Mesendoderm (in vitro differentiated cells): ENCODE results near the gene A1CF.

Source experiments
- DNase-seq: peaks from one replicate; pipeline ENCODE4 v3.0.0; 2013
- H2AK5ac ChIP-seq: 2 replicates; pipeline ENCODE4 v1.6.1; 2013; ENCODE audit warnings: low read length, inconsistent platforms
- H2BK120ac ChIP-seq: 2 replicates; pipeline ENCODE4 v1.6.1; 2013; ENCODE audit warnings: low read depth, mild to moderate bottlenecking, low read length, moderate library complexity, mixed read lengths
- H2BK15ac ChIP-seq: replicated peaks from 2 replicates; pipeline ENCODE4 v1.6.1; 2013; ENCODE audit warnings: low read depth, mild to moderate bottlenecking, moderate library complexity
- H2BK5ac ChIP-seq: 2 replicates; pipeline ENCODE4 v1.6.1; 2013; ENCODE audit warnings: low read length, inconsistent platforms
- H3K18ac ChIP-seq: 2 replicates; pipeline ENCODE4 v1.6.1; 2013; ENCODE audit warnings: mild to moderate bottlenecking, low read length, mixed read lengths
- H3K23ac ChIP-seq: one replicate; pipeline ENCODE4 v1.6.1; 2013; ENCODE audit warnings: low read length
- H3K27ac ChIP-seq: 2 replicates; pipeline ENCODE4 v1.5.1; 2013; ENCODE audit warnings: low read depth, mild to moderate bottlenecking, inconsistent platforms, low read length, moderate library complexity
- H3K27me3 ChIP-seq: 2 replicates; pipeline ENCODE4 v1.6.1; 2013; ENCODE audit warnings: low read length, control low read depth, mild to moderate bottlenecking, inconsistent platforms; ENCODE audit not compliant: insufficient read depth, poor library complexity
- H3K36me3 ChIP-seq: 2 replicates; pipeline ENCODE4 v1.6.1; 2013; ENCODE audit warnings: low read length, inconsistent platforms; ENCODE audit not compliant: control insufficient read depth, insufficient read depth
- H3K4ac ChIP-seq: one replicate; pipeline ENCODE4 v1.6.1; 2013; ENCODE audit warnings: low read depth, mild to moderate bottlenecking, low read length, moderate library complexity
- H3K4me1 ChIP-seq: 2 replicates; pipeline ENCODE4 v1.6.1; 2013; ENCODE audit warnings: low read depth, low read length, inconsistent platforms; ENCODE audit not compliant: control insufficient read depth
- H3K4me2 ChIP-seq: 2 replicates; pipeline ENCODE4 v1.6.1; 2013; ENCODE audit warnings: low read length
- H3K4me3 ChIP-seq: 2 replicates; pipeline ENCODE4 v1.5.1; 2013; ENCODE audit warnings: mild to moderate bottlenecking, low read length
- H3K56ac ChIP-seq: one replicate; pipeline ENCODE4 v1.6.1; 2013; ENCODE audit warnings: low read length
- H3K79me1 ChIP-seq: 2 replicates; pipeline ENCODE4 v1.6.1; 2013; ENCODE audit warnings: low read length, inconsistent platforms
- H3K79me2 ChIP-seq: 2 replicates; pipeline ENCODE4 v1.6.1; 2013; ENCODE audit warnings: mild to moderate bottlenecking, low read length; ENCODE audit not compliant: control insufficient read depth, insufficient read depth
- H3K9ac ChIP-seq: 2 replicates; pipeline ENCODE4 v1.6.1; 2013; ENCODE audit warnings: low read length, inconsistent platforms
- H4K5ac ChIP-seq: one replicate; pipeline ENCODE4 v1.6.1; 2013; ENCODE audit warnings: low read length
- H4K8ac ChIP-seq: one replicate; pipeline ENCODE4 v1.6.1; 2013; ENCODE audit warnings: low read depth, mild to moderate bottlenecking, control low read depth, low read length, moderate library complexity
- WGBS: extraction: QIAGEN DNeasy Blood & Tissue Kit; methylation state at CpG from one replicate; pipeline ENCODE4 v1.1.7; 2013; ENCODE audit warnings: low lambda C conversion rate, missing lambda C conversion rate; ENCODE audit not compliant: insufficient coverage; ENCODE audit errors: extremely low coverage; 5-methylcytosine and 5-hydroxymethylcytosine counted together

A1CF gene

DNA sequence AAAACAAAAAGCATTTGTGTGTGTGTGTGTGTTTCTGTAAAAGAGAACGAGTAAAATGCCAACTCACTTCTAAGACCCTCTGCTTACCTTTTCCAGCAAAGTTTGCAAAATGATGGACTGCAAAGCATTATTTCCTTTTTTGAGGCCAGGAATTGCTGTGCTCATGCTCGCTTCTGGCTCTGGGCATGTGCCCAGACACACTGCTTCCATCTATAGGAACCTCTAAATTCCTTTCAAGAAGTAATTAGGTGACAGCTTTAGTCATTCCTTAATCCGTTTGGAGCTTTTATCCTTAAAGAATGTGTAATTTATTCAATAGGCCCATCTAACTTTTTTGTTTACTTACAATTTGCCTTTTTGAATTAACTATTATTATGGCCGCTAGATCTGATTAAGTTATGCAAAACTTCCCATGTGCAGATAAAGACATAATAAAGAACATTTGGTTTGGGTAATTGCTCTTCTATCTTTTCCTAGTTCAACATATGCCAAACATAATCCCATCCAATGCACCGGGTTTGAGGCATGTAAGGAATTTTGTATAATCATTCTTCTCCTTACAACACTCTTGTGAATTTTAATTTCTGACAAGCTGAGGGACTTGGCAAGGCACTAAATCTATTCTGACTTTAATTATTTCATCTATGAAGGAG is 34.7 kb downstream of the A1CF start:
- DNase-seq, result no peak
- Histone ChIP-seq H3K9ac (no peak overlapping the region), H3K4me2 (no peak overlapping the region), H3K27me3 (no peaks in the 10 kb centered on the region), H3K36me3 (no peaks in the 10 kb centered on the region), H4K5ac (no peak overlapping the region), H2BK5ac (no peak overlapping the region), H3K18ac (no peak overlapping the region), H3K56ac (no peak overlapping the region), H3K4me3 (no peak overlapping the region), H3K27ac (no peak overlapping the region), H3K4ac (no peak overlapping the region), H3K4me1 (no peaks in the 10 kb centered on the region), H2AK5ac (no peak overlapping the region), H3K79me2 (no peaks in the 10 kb centered on the region), H2BK15ac (no peak overlapping the region), H2BK120ac (no peak overlapping the region), H4K8ac (no peak overlapping the region), H3K23ac (no peak overlapping the region), H3K79me1 (no peaks in the 10 kb centered on the region)
- WGBS, result no CpG with 5 or more reads among the region's 5 CpGs

GRCh38 chr10:50846753-50847152 is 38.7 kb downstream of the A1CF start:
- no peak overlapping the region for H2BK120ac ChIP-seq
- WGBS, result no CpG with 5 or more reads among the region's 1 CpG
- H2BK5ac ChIP-seq, result no peak overlapping the region
- H3K18ac ChIP-seq, result no peak overlapping the region
- H4K5ac ChIP-seq, result no peak overlapping the region
- no peaks in the 10 kb centered on the region for H3K79me2 ChIP-seq
- no peak overlapping the region for H3K9ac ChIP-seq
- peak; percentile 32 for DNase-seq
- no peak overlapping the region for H3K4ac ChIP-seq
- no peaks in the 10 kb centered on the region for H3K79me1 ChIP-seq
- no peak overlapping the region for H2AK5ac ChIP-seq
- no peak overlapping the region for H3K56ac ChIP-seq
- no peak overlapping the region for H3K23ac ChIP-seq
- H3K4me1 ChIP-seq, result no peaks in the 10 kb centered on the region
- H2BK15ac ChIP-seq, result no peak overlapping the region
- no peaks in the 10 kb centered on the region for H3K36me3 ChIP-seq
- no peaks in the 10 kb centered on the region for H3K27me3 ChIP-seq
- H3K4me3 ChIP-seq, result no peak overlapping the region
- no peak overlapping the region for H4K8ac ChIP-seq
- no peak overlapping the region for H3K4me2 ChIP-seq
- H3K27ac ChIP-seq, result no peak overlapping the region

DNA sequence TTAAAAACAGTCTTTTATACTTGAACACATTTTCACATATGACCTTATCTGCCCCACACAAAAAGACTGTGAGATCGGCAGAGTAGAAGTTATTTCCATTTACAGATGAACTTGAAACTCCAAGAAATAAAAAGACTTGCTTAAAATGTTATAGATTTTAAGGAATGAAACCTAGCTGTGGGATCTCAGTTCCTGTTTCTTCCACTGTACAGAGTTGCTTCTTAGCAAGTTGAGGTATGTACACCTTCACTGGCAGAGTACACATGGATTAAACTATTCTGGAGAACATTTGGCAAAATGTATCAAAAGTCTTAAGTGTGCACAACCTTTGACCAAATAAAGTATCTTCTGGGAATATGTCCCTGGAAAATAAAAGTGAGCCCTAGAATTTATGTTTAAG is 48.3 kb downstream of the A1CF start:
- no peak overlapping the region for H4K8ac ChIP-seq
- no peak overlapping the region for H3K18ac ChIP-seq
- no peaks in the 10 kb centered on the region for H3K4me1 ChIP-seq
- no peak overlapping the region for H2BK120ac ChIP-seq
- no peak overlapping the region for H3K4me2 ChIP-seq
- H3K23ac ChIP-seq, result no peak overlapping the region
- DNase-seq, result no peak
- no peak overlapping the region for H3K9ac ChIP-seq
- no peak overlapping the region for H2BK5ac ChIP-seq
- no peak overlapping the region for H3K56ac ChIP-seq
- H3K27me3 ChIP-seq, result no peaks in the 10 kb centered on the region
- no peak overlapping the region for H2BK15ac ChIP-seq
- no peak overlapping the region for H4K5ac ChIP-seq
- H3K36me3 ChIP-seq, result no peaks in the 10 kb centered on the region
- H3K79me2 ChIP-seq, result no peaks in the 10 kb centered on the region
- H2AK5ac ChIP-seq, result no peak overlapping the region
- no peak overlapping the region for H3K27ac ChIP-seq
- H3K4me3 ChIP-seq, result no peak overlapping the region
- H3K4ac ChIP-seq, result no peak overlapping the region
- no peaks in the 10 kb centered on the region for H3K79me1 ChIP-seq
- no CpG with 5 or more reads among the region's 1 CpG for WGBS

- H3K27ac ChIP-seq, result no peak overlapping the region
- no peak overlapping the region for H3K18ac ChIP-seq
- H3K56ac ChIP-seq, result no peak overlapping the region
- no peaks in the 10 kb centered on the region for H3K79me2 ChIP-seq
- no peak overlapping the region for H3K23ac ChIP-seq
- no peak for DNase-seq
- no peaks in the 10 kb centered on the region for H3K27me3 ChIP-seq
- H3K4me1 ChIP-seq, result no peaks in the 10 kb centered on the region
- no peak overlapping the region for H2BK120ac ChIP-seq
- H2AK5ac ChIP-seq, result no peak overlapping the region
- H3K4ac ChIP-seq, result no peak overlapping the region
- no peak overlapping the region for H3K4me3 ChIP-seq
- no peak overlapping the region for H3K9ac ChIP-seq
- no peak overlapping the region for H3K4me2 ChIP-seq
- H4K5ac ChIP-seq, result no peak overlapping the region
- H4K8ac ChIP-seq, result no peak overlapping the region
- H3K36me3 ChIP-seq, result no peaks in the 10 kb centered on the region
- no peak overlapping the region for H2BK15ac ChIP-seq
- no peak overlapping the region for H2BK5ac ChIP-seq
- H3K79me1 ChIP-seq, result no peaks in the 10 kb centered on the region
- WGBS, result no CpG with 5 or more reads among the region's 3 CpGs
These were observed 53.2 kb downstream of the A1CF start for GRCh38 chr10:50832171-50832751.

DNA sequence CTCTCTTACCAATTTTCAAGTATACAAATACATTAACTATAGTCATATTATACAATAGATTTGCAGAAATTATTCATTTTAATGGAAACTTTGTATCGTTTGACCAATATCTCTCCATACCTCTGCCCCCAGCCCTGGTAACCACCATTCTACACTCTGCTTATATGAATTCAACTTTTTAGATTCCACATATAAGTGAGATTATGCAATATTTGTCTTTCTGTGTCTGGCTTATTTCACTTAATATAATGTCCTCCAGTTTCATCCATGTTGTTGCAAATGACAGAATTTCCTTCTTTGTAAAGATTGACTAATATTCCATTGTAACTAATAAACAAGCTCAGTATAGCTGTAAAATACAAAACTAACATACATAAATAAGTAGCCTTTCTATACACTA is 55.4 kb downstream of the A1CF start:
- Histone ChIP-seq H3K4ac (no peak overlapping the region), H3K36me3 (no peaks in the 10 kb centered on the region), H2BK15ac (no peak overlapping the region), H3K27ac (no peak overlapping the region), H2BK5ac (no peak overlapping the region), H4K8ac (no peak overlapping the region), H3K79me1 (no peaks in the 10 kb centered on the region), H2AK5ac (no peak overlapping the region), H3K9ac (no peak overlapping the region), H3K4me3 (no peak overlapping the region), H3K4me1 (no peaks in the 10 kb centered on the region), H3K18ac (no peak overlapping the region), H2BK120ac (no peak overlapping the region), H3K4me2 (no peak overlapping the region), H3K79me2 (no peaks in the 10 kb centered on the region), H3K23ac (no peak overlapping the region), H3K56ac (no peak overlapping the region), H4K5ac (no peak overlapping the region), H3K27me3 (no peaks in the 10 kb centered on the region)
- no CpG with 5 or more reads among the region's 1 CpG for WGBS
- no peak for DNase-seq

DNA sequence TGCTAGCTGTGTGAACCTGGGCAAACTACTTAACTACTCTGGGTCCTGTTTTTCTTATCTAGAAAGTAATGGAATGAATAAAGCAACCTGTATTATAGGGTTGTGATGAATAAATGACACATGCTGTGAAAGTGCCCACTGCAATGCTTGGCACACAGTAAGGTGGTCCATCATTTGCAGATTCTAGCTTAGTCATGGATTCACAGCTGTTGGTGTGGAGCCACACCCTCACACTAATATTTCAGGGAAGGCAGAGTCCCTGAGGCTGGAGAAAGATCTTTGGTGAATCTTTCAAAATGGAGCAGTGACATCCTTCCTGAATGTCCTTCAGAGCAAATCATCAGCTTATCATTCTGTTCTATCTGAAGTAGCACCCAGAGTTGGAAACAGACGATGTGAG is 60.6 kb downstream of the A1CF start:
- H3K56ac ChIP-seq, result no peak overlapping the region
- no peak overlapping the region for H3K4me2 ChIP-seq
- no peak for DNase-seq
- H3K27ac ChIP-seq, result no peak overlapping the region
- H3K36me3 ChIP-seq, result no peaks in the 10 kb centered on the region
- no peak overlapping the region for H3K4me3 ChIP-seq
- H3K4me1 ChIP-seq, result no peaks in the 10 kb centered on the region
- no peak overlapping the region for H4K8ac ChIP-seq
- H2BK5ac ChIP-seq, result no peak overlapping the region
- H2AK5ac ChIP-seq, result no peak overlapping the region
- no peak overlapping the region for H3K18ac ChIP-seq
- H3K27me3 ChIP-seq, result no peaks in the 10 kb centered on the region
- no CpG with 5 or more reads among the region's 1 CpG for WGBS
- H2BK15ac ChIP-seq, result no peak overlapping the region
- H3K79me1 ChIP-seq, result no peaks in the 10 kb centered on the region
- no peak overlapping the region for H3K23ac ChIP-seq
- no peak overlapping the region for H2BK120ac ChIP-seq
- no peak overlapping the region for H3K4ac ChIP-seq
- H4K5ac ChIP-seq, result no peak overlapping the region
- no peaks in the 10 kb centered on the region for H3K79me2 ChIP-seq
- H3K9ac ChIP-seq, result no peak overlapping the region
